HG02973 (cell line): ENCODE measurements around the gene CAPRIN2.

Experiments
- ATAC-seq: cut with Tn5 transposase; IDR thresholded peaks from one replicate; pipeline ENCODE4 v1.9.1; 2021; ENCODE audit warnings: moderate library complexity; ENCODE audit not compliant: unreplicated experiment

CAPRIN2 gene

DNA sequence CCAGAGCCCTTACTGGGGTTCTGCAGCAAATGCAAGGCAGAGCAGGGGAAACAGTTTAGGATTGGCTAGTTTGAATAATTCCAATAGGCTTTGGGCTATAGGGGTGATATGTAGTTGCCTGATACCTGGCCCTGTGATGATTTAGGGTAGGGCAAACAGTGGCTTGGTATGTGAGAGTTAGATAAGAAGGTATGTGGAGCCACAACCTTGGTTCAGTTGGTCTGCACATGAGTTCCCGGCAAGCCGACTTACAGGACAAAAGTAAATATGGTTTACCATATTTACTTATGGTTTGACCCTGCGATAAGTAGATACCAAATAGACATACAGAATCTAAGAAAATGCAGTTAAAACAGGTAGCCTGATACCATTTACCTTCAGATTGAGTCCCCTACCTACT is 8.3 kb upstream of the CAPRIN2 start:
- no peak for ATAC-seq

DNA sequence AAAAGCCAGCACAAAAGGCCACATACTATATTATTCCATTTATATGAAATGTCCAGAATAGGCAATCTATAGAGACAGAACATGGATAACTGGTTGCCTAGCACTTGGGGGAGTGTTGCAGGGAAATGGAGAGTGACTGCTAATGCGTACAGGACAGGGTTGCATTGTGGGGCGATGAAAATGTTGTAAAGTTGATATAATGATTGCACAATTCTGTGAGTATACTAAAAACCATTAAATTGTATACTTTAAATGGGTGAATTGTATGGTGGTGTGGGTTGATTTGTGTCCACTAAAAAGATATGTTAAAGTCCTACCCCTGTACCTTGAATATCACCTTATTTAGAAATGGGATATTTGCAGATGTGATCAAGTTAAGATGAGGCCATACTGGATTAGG is 7.0 kb upstream of the CAPRIN2 start:
- no peak for ATAC-seq

DNA sequence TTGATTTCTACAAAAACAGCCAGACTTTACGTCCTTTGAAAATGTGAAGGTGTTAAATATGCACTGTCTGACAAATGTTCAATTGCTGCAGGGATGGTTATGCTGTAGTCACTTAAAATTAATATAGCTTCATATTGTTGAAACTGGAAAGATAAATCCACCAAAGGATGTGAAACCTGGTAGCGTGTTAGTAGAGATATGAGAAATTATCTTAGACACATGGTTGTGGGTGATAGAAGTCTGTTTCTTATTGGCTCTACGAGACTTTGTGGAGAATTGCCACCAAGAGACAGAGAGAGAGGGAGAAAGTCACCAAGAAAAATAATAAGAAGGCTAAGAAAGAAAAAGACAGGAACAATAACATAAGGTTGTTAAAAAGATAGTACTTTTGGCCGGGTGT is 2.6 kb upstream of the CAPRIN2 start:
- ATAC-seq: no peak

DNA sequence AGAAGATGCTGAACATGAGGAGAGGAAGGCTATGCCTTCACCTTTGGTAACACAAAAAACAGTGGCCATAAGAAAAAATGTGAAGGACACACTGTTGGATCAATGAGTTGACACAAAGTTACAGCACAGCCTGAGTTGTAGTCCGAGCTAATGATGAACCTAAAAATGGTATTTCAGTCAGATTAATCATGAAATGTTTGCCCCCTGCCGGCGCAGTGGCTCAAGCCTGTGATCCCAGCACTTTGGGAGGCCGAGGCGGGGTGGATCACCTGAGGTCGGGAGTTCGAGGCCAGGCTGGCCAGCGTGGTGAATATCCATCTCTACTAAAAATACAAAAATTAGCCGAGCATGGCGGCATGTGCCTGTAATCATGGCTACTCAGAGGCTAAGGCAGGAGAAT is 1.3 kb upstream of the CAPRIN2 start:
- ATAC-seq: no peak

DNA sequence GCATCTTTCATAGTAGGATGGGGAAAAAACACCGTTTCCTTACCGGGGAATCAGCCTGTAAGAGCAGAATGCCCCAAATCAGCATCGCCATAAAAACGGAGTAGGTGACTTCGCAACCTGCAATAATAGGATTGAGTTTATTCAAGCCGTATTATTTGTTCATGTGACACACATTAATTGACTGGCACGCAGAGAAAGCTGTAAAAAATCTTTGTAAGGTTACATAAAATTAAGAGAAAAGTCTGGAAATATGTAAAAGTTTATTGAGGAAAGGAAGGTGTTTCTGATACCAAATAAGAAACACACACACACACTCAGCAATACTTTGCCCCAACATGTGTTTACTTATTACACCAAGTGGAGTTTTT is 628 bp upstream of the CAPRIN2 start:
- ATAC-seq: no peak

DNA sequence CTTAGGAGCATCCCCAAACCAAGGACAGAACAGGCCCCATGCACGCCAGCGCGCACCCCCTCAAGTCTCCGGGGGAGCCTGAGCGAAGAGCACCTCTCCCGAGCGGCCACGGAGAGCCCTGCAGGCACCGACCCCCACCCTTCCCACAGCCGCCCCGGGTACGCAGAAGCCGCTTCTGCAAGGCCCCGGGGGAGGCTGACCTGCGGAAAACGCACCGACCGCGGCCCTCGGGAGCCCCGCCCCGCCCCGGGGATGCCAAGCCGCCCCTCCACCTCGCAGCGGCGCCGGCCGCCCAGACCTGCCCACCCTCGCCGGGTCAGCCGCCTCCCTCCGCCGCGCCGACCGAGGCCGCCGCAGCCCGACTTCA is 385 bp downstream of the CAPRIN2 start:
- peak; percentile 29 for ATAC-seq

DNA sequence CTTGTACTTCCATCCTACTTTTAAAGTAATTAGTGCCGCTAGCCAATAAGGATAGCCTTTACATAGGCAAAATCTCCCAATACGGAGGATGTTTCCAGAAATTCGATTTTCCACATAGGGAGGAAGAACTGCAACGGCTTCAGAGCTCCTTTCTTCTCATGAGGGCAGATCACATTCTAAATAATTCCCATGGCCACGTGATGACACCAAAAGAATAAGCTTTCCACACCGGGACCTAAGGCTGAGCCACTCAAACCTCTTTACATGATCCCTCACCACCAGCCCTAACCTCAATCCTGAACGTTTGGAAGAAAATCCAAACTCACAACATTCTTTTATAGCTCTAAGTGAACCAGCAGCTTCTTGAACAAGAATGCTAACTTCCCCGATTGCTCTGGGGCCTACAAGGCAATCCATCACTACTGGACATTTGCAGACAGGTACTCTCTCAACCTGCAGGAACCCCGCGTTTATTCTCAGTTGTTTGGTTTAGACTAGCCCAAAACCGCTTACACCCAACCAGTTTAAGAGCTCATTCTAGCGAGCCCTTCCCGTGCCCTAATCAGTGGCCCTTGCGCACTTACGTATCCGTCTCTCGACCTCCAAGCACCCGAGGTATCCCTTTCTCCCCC is 884 bp downstream of the CAPRIN2 start:
- ATAC-seq: no peak

DNA sequence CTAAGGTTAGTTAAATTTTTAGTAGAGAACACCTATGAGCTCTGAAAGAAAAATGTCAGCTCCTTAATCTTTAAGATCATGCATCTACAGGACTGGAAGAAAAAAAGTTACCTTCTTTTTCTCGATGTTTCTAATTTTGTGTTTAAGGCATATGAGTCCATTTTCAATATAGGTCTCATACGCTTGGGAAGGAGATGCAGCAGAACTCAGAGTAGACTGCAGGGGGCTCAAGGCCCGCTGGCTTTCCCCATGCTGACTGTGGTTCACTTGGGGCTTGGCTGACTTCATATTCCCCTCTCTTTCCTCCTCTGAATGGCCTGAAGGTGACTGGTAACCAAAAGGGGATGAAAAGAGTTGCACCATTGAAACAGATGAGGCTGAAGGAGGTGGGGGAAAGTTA is 1.5 kb downstream of the CAPRIN2 start:
- no peak for ATAC-seq

DNA sequence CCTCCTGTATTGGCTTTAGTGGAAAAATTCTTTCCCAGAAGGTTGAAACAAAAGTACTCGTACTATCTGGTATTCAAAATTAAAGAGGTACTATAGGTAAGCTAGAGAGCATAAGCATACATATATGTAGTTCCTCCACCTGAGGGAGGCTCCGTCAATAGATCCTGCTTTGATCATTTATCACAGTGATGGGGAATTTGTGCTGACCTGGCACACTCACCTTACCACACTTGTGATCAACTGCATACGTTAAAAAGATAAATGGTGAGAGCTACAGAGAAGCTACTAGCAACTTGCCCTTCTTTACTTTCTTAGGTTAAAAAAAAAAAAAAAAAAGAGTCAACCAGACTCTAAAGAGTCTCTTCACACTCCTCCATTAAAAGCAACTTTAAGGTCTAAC is 2.5 kb downstream of the CAPRIN2 start:
- no peak for ATAC-seq

DNA sequence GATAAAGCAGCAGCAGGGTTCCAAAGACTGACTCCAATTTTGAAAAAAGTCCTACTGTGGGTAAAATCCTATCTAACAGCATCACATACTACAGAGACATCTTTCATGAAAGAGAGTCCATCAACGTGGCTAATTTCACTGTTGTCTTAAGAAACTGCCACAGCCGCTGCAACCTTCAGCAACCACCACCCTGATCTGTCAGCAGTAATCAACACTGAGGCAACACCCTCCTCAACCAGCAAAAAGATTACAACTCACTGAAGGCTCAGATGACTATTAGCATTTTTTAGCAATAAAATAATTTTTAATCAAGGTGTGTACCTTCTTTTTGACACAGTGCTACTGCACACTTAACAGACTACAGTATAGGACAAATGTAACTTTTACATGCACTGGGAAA is 6.6 kb downstream of the CAPRIN2 start:
- ATAC-seq: no peak

DNA sequence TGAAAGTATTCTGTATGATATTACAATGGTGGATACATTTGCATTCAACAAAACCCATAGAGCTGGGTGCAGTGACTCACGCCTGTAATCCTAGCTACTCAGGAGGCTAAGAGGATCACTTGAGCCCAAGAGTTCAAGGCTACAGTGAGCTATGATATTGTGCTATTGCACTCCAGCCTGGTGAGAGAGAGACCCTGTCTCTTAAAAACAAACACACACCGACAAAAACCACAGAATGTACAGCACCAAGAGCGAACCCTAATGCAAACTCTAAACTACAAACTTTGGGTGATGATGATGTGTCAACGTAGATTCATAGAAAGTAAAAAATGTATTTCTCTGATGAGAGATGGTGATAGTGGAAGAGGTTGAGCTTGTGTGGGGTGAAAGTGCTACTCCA is 8.6 kb downstream of the CAPRIN2 start:
- no peak for ATAC-seq

DNA sequence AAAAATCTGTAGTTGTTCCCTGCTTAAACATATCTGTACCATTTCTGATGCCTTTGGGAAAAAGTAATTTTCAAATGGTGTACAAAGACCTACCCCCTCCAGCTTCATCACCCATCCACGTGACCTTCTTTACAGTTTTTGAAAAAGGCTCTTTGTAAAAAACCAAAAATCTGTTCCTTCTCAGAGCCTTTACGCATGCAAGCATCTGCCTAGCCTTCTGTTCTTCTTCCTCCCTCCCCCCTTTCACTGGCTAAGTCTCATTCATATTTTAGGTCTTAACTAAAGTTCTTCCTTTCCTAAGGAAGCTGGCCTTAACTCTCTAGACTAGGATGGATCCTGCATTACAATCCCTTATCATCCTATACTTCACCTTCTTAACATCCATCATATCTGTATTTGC is 10.4 kb downstream of the CAPRIN2 start:
- no peak for ATAC-seq

DNA sequence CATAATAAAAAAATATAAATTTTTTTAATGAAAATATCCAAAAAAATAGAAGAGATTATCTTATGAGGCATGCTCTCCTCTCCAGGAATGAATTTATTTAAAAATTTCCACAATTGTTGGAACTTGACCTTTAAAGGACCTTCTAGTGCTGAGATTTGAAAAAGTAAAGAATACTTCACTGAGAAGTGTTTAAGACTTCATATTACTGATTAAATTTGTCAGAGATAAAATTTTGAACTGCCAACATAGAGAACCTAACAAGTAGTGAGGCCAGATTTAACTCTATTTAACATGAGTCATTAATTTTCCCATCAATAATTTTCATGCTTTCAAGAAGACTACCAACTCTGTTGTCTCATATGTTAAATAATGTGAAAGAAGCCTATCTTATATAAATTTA is 14.5 kb downstream of the CAPRIN2 start:
- no peak for ATAC-seq

DNA sequence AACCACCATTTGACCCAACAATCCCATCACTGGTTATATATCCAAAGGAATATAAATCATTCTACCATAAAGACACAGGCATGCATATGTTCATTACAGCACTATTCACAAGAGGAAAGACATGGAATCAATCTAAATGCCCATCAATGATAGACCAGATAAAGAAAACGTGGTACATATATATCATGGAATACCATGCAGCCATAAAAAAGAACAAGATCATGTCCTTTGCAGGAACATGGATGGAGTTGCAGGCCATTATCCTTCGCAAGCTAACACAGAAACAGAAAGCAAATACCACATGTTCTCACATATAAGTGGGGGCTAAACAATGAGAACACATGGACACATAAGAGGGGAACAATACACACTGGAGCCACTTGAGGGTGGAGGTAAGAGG is 15.7 kb downstream of the CAPRIN2 start:
- no peak for ATAC-seq

DNA sequence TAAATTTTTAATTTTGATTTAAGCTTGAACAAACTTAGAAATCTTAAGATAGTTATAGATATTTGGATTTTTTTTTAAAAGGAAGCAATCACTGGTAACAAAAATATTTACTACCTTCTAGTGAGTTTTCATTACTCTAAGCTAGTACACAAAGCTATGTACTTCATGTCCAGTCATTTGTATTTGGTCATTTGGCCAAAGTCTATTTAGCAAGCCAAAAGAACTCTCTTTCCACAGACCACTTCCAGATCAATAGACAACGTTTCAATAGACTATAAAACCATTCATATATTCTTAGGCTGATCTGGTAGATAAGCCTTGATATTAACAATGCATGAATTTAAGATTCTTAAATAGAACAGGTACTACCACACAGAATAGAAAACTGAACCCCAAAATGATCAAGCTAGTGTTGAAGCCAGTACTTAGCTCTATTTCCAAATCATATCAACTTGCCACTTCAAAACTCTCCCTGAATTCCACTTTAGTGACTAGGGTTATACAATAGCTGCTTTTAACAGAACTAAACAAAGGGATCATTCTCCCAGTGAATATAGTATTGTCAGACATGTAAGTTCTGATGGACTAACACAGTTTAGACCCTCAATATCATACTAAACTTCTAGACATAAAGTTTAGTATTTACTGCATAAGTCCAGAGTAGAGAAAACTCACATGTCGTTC is 21.7 kb downstream of the CAPRIN2 start:
- ATAC-seq: no peak

DNA sequence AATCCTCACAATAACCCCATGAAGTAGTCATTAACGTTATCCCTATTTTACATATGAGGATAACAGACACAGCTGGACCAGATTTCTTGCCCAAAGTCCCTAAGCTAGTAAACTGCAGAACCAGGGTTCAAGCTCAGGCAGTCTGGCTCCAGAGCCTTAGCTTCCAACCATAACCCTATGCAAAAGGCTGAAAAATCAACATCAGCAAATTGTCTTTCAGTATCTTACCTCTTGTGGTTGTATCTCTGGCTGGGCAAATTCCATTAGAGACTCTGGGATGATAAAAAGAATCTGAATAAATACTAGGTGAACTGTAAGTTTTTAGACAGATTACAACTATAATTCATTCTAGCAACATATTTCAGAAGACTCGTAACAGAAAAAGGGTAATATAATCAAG is 24.7 kb downstream of the CAPRIN2 start:
- no peak for ATAC-seq

DNA sequence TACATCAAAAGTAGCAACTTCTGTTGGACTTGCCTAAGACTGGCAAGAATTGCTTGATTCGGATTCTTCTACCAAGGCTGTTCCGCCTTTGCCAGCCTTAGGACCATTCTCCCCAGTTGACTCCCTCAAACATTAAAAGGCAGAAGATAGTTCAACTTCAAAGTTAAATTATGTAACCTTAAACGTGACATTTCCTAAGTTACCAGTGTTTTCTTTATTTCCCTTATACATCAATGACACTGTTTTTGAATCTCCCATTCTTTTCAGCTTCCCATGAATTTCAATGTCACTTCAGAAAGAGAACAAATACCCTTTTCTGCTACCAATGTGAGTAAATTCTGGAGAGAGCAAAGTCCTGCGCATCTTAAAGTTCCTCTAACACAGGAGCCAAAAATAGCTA is 25.2 kb downstream of the CAPRIN2 start:
- ATAC-seq: no peak

DNA sequence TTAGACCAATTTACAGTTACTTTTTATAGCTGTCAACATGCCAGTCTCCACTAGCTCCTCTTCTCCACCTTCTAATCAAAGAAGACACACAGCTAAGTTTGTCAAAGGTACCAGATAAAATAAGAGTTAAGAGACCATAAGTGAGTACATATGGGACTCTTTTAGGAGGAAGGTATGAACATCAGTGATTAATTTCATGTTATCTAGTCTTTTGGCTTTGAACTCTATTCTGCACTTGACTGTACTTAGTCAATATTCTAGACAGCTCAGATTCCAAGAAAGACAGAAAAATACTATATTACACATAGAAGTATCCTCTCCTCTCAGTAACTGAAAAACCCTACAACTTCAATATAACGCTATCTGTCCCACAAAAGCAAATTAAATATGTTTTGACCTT is 28.1 kb downstream of the CAPRIN2 start:
- ATAC-seq: no peak

DNA sequence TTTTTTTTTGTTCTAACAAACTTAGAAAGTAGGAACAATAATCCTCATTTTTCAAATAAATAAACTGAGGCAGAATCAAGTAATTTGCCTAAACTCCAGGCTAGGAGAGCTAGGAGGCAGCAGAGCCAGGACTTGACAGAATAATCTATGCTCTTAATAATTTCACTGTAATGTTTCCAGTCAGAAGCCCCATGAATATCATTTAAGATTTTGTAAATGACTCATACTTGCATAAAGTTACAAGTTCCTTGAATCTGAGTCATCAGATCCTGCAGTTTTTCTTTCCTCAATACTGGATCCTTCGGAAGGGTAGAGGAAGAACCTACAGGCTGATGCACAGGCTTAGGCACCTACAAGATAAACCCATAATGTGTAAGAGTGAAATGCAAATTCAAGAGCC is 29.0 kb downstream of the CAPRIN2 start:
- ATAC-seq: no peak

DNA sequence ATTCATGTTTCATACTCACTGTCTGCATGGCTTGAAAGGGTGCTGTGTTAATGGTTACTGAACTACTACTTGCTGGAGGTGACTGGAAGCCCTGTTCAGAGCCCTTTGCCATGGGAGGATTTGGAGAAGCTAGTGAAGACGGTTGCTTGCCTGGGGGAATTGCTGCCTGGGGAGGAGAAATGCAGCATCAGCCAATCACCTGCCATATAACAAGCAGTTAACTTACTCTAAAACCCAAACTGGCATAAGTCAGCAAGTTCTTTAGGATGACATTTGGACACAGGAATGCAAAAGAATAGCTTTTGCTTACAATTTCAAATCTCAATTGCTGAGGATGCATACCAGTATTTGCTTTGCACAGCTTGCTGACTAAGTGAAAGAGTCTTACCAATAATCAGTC is 35.7 kb downstream of the CAPRIN2 start:
- no peak for ATAC-seq

DNA sequence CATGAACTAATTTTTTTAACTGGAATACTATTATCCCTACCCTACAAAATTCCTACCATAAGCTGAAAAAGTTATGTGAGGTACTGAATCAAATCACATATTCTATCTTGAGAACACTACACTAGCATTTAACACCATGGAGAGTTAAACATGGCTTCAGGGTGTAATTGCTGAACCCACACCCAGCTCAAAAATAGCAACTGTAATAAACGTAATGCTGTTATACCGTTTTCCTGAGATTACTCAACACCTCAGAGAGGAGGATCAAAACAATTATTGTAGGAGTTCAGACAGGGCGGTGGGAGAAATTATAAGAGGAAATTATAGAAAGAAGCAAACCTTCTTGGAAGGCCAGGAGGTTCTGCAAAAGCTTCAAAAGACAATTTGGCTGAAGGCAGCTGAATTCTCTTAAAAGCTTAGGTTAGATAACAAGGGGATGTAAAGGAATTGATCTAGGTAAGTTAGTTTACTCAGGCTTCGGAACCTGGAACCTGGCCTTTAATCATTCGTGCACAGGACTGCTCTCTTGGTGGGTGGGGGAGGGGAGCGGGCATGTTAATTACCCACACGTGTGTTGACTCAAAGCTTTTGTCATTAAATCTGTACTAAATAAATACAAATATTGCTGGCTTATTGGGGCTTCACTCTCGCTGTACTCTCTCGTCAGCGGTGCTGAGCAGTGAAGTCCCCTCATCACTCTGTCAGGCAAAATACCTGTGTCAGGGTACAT is 47.0 kb downstream of the CAPRIN2 start:
- no peak for ATAC-seq

DNA sequence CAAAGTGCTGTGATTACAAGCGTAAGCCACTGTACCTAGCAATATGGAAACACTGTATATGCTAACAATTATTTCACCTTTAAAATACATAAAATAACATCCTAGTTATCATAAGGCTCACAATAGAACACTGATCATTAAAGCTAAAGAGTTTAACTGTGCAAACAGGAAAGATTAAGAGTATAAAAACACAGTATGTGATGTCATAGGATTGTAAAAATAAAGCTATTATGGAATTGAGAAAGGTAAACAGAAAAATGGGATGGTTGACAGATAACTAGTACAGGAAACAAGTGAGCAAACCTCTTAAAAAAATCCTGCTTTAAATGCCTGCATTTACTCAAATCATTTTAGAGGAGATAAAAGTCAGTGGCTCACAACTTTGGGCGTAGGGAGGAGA is 48.3 kb downstream of the CAPRIN2 start:
- no peak for ATAC-seq

DNA sequence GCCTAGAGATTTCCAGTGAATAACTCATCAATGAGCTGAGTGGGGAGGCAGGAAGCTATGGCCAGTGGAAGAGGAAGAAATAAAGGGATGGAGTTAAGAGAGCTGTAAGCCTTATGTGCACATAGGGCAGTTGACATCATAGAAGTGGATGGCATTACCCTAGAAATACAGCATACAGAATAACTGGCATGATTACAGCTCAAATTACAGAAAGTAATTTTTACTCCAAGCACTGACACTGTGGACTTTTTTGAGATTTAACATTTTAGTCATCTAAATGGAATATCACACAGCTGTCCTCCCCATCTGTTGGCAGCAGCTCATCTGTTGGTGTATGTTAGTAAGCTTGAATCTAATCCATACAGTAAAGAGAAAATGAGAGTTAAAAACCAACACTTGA is 53.7 kb downstream of the CAPRIN2 start:
- no peak for ATAC-seq
